ENCODE results near the gene SIL1. TPM values are rescaled to one million over a fixed set of nuclear protein-coding genes. Genes with fewer than 3 reads are reported as not detected.

SIL1 gene
- polyA plus RNA-seq, 12 donors, result 19.6 to 46.8 (median 27.2) TPM; not detected in 1

- DNase-seq, result no peak
These were observed 251.2 kb downstream of the SIL1 start for GRCh38 chr5:138946831-138947560.

GRCh38 chr5:138946241-138946623 is 251.9 kb downstream of the SIL1 start:
- no peak for DNase-seq

DNA sequence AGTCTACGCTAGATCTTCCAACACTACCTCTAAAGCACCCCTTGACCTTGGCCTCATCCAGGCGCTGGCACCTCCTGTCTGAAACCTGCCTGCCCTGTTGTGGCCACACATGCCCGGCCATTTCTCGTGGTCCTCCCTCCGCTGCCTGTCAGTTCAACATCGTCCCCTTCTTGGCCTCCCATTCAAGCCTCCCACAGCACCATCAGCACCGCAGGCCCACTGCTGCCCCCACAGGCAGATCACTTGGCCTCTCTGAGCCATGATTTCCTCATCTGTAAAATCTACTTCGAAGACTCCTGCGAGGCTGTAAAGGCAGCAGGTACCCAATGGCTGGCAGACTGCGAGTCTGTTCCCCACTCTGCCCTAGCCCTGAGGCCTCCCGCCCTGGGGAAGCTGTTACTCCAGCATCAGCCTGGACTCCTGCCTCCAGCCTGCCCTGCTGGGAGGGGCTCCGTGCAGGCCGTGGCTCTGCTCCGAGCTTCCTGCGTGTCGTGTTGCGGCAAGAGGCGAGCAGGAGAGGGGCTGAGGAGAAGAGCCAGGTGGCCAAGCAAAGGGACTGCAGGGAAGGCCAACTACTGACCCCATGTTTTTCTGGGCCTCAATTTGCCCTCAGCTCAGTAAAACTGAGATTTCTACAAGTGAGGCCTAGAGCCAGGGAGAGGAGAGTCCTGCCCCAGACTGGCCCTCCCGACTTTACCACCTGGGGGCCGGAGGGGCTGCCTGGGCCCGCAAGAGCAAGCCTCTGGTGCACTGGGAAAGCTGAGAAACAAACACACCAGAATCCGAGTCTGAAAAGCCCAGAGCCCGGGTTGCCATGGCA is 252.5 kb downstream of the SIL1 start:
- DNase-seq, result no peak

DNA sequence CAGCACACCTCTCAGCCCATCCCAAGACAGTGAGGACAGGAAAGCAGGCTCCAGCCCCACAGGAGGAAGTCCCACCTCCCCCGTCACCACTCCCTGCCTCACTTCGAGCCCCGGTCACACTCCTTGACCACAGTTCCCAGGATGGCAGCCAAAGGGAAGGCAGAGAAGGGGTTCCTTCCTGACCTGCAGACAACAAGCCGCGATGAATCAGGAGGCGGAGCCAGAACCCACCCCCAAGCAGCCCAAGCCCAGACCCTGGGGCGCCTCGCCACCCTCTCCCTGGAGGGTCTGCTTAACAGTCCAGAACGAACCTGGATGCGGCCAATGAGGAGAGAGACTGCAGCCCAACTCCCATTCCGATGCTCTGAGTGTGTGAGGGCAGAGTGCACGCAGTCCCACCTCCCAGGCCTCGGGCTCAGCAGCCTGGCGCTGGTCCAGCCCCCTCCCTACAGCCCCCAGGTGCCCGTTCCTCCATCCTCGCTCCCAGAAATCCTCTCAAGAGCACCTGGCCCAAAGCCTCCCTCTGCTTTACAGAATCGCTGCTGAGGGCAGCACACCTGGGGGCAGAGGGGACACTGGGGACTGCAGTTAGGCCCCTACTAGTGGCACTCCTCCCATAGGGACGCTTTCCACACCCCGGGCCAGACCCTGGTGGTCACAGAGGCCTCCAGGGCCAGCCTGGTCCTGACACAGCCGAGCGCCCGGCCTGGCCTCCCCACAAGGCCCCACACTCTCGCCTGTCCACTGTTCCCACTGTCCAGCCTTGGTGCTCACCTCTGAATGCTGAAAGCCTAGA is 253.4 kb downstream of the SIL1 start:
- DNase-seq, result no peak

GRCh38 chr5:138943599-138944173 is 254.5 kb downstream of the SIL1 start:
- no peak for DNase-seq

DNA sequence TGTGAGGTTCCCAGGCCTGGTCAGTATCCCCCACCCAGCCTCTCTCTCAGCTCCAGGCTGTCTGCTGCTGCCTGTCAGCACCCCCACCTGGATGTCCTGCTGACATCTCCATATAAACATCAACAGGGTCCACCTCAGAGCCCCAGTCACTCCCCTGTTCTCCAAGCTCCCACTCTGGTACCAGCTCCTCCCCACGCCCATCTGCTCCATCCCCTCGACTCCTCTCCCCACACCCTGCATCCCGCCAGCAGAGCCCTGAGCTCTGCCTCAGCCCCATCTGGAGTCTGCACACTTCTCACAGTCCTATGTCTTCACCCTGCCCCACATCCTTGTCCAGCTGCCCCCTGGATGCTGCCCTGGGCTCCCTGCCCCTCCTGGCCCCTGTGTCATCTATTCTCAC is 255.3 kb downstream of the SIL1 start:
- no peak for DNase-seq

DNA sequence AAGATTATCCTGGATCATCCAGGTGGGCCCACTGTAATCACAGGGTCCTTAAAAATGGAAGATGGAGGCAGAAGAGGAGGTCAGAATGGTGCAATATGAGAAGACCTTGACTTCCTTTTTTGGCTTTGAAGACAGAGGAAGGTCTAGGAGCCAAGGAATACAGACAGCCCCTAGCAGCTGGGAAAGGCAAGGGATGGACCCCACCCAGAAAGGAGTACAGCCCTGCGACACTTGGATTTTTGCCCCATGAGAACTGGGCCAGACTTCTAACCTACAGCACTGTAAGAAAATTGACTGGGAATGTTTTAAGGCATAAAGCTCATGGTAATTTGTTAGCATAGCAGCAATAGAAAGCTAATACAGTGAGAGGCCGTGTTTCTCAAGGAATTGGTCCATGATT is 256.1 kb downstream of the SIL1 start:
- no peak for DNase-seq

DNA sequence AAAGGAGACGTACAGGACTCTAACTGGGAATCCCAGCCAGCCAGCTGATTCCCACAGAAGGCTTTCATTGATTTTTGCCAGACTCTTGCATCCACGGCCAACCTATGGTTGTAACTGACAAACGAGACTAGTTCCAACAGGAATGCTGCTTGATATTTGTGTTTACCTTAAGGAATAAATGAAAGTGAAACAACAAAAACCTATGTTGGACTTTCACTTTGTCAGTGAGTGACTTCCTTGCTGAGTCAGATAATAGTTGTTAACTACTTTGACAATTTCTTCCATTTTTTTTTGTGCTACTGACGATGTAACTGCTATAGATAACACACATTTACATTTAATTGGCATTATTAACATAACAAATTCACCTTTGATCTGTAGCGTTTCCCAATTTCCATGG is 259.6 kb downstream of the SIL1 start:
- no peak for DNase-seq

GRCh38 chr5:138937392-138938387 is 260.5 kb downstream of the SIL1 start:
- no peak for DNase-seq

GRCh38 chr5:138936968-138937345 is 261.2 kb downstream of the SIL1 start:
- DNase-seq, result no peak

DNA sequence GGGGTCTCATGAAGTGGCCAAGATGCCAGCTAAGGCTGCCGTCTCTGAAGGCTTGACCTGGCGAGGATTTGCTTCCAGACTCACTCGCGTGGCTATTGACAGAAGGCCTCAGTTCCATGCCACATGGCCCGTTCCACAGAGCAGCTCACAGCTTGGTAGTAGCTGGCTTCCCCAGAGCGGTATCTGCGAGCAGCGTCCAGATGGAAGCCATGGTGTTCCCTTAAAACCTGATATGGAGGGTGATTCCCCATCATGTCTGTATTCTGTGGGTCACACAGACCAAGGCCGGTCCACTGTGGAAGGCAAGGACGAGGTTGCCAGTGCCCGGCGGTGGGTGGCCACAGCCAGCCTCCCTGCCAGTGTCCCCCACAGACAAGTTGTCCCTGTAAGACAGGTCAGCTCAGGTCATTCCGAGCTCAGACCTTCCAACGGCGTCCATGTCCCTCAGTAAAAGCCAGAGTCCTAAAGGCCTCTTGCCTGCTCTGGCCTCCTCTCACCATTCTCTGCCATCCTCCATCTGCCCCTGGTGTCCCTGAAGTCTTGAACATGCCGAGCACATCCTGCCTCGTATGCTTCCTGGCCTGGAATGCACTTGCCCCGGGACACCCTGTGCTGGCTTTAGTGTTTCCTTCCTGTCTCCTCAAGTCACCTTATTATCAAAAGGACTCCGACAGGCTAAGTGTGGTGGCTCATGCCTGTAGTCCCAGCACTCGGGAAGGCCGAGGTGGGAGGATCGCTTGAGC is 261.8 kb downstream of the SIL1 start:
- DNase-seq, result no peak

DNA sequence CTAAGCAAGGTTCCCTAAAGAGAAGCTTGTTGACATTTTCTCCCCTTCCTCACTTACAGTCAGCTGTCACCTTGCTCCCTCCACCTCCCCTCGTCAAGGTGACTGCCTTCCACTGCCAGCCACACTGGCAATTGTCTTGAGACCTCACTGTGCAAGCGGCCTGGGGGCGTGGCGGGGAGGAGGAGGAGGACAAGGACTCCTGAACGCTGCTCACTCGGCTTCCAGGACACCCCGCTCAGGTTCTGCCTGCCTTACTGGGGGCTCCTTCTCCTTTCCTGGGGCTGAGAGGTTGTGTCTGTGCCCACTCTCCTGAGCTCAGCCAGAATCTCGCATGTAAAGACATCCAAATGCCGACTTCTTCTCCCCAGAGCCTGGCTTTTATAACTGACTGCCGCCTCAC is 262.7 kb downstream of the SIL1 start:
- DNase-seq, result no peak

GRCh38 chr5:138934971-138935370 is 263.2 kb downstream of the SIL1 start:
- DNase-seq, result no peak

- no peak for DNase-seq
These were observed 264.5 kb downstream of the SIL1 start for GRCh38 chr5:138933522-138934290.

DNA sequence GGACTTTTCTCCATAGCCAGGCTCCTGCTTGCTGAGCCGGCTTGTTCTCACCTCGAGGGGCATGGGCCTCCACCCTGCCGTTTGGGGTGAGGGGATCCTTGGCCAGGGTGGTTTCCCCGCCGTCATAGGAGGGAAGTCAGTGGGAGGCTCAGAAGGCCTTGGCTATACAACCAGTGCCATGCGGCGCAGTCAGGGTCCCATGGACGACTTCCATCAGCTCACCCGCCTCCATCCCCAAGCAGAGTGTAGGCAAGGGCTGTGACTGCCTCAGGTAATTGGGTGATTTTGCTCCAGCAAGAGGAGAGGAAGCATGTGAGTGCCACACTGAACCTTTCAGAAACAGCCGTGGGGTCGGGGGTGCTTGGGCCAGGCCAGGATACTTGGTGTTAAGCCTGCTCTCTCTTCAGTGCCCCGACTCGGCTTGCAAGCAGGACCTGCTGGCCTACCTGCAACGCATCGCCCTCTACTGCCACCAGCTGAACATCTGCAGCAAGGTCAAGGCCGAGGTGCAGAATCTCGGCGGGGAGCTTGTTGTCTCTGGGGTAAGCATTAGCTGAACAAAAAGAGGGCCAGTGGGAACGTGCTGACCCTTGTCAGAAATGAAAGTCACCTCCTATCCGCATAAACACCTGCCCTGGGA is 265.9 kb downstream of the SIL1 start:
- DNase-seq, result no peak

- no peak for DNase-seq
These were observed 267.6 kb downstream of the SIL1 start for GRCh38 chr5:138930371-138931097.

GRCh38 chr5:138929571-138929955 is 268.6 kb downstream of the SIL1 start:
- DNase-seq, result no peak

GRCh38 chr5:138927979-138928378 is 270.2 kb downstream of the SIL1 start:
- DNase-seq, result peak; percentile 42
